Measurements from ENCODE around the gene PPP4R3B. TPM values are rescaled to one million over a fixed set of nuclear protein-coding genes. Genes with fewer than 3 reads are reported as not detected.
A peak's percentile ranks its signal among the peaks of the same experiment; 100 is the strongest.
"Not testable (repeated sequence)": the region's sequence is repeated elsewhere in the genome, so short reads cannot be mapped to it uniquely, and the experiment has no call there.

The PPP4R3B gene
- total RNA-seq, 2 experiments from 2014 or later = 55.4 to 57.2 TPM

- Mint-ChIP-seq H3K9me3 (no peaks in the 10 kb centered on the region), H3K4me1 (ENCODE audit: low read depth) (peaks cover 66% of the 10 kb centered on the region), H3K4me3 (no peak overlapping the region), H3K27ac (peak overlapping the region; percentile 68), H3K36me3 (ENCODE audit: low read depth) (peaks cover 39% of the 10 kb centered on the region), H3K27me3 (ENCODE audit: low read depth) (no peaks in the 10 kb centered on the region)
- intact Hi-C loops (cut with micrococcal nuclease) = loop anchor here (10.0 kb wide), 1 partner anchor 1826 kb away; the partner anchor contains the start of genes ASB3 and ERLEC1
- CTCF ChIA-PET = interaction anchor here (0.5 to 0.7 kb wide), 2 partner anchors 8 to 433 kb away, joined by 3 to 5 read pairs; no protein-coding TSS in a partner anchor
- DNase-seq = no peak
These were observed 6.3 kb downstream of the PPP4R3B start for GRCh38 chr2:55610954-55611743.

- H3K27ac Mint-ChIP-seq = peak overlapping the region; percentile 27
- peaks cover 34% of the 10 kb centered on the region for H3K36me3 Mint-ChIP-seq (ENCODE audit: low read depth)
- peaks cover 61% of the 10 kb centered on the region for H3K4me1 Mint-ChIP-seq (ENCODE audit: low read depth)
- CTCF ChIA-PET = interaction anchor here (0.6 kb wide), 1 partner anchor 52 kb away, joined by 3 read pairs; no protein-coding TSS in a partner anchor
- H3K27me3 Mint-ChIP-seq (ENCODE audit: low read depth) = no peaks in the 10 kb centered on the region
- DNase-seq = no peak
- no peaks in the 10 kb centered on the region for H3K9me3 Mint-ChIP-seq
- no peak overlapping the region for H3K4me3 Mint-ChIP-seq
- intact Hi-C loops (cut with micrococcal nuclease) = loop anchor here (10.0 kb wide), 1 partner anchor 1825 kb away; the partner anchor contains the start of genes ASB3 and ERLEC1
These were observed 7.4 kb downstream of the PPP4R3B start for GRCh38 chr2:55609938-55610578.

- CTCF ChIA-PET = no interaction called here
- Mint-ChIP-seq H3K9me3 (no peaks in the 10 kb centered on the region), H3K36me3 (ENCODE audit: low read depth) (peaks cover 32% of the 10 kb centered on the region), H3K4me3 (no peak overlapping the region), H3K4me1 (ENCODE audit: low read depth) (peaks cover 64% of the 10 kb centered on the region), H3K27me3 (ENCODE audit: low read depth) (no peaks in the 10 kb centered on the region), H3K27ac (no peak overlapping the region)
- DNase-seq = no peak
- intact Hi-C loops (cut with micrococcal nuclease) = no loop called here
These were observed 8.1 kb downstream of the PPP4R3B start for GRCh38 chr2:55609193-55609794.

- CTCF ChIA-PET = no interaction called here
- DNase-seq = no peak
- intact Hi-C loops (cut with micrococcal nuclease) = no loop called here
- H3K4me3 Mint-ChIP-seq = no peak overlapping the region
- H3K27ac Mint-ChIP-seq = no peak overlapping the region
- H3K4me1 Mint-ChIP-seq (ENCODE audit: low read depth) = peaks cover 62% of the 10 kb centered on the region
- H3K9me3 Mint-ChIP-seq = no peaks in the 10 kb centered on the region
- peaks cover 26% of the 10 kb centered on the region for H3K36me3 Mint-ChIP-seq (ENCODE audit: low read depth)
- H3K27me3 Mint-ChIP-seq (ENCODE audit: low read depth) = no peaks in the 10 kb centered on the region
These were observed 9.7 kb downstream of the PPP4R3B start for GRCh38 chr2:55607717-55608116.

GRCh38 chr2:55604027-55604565 lies 13.3 kb downstream of the PPP4R3B start:
- peak overlapping the region; percentile 68 for H3K27ac Mint-ChIP-seq

GRCh38 chr2:55601849-55602248 lies 15.6 kb downstream of the PPP4R3B start:
- no peaks in the 10 kb centered on the region for H3K9me3 Mint-ChIP-seq
- H3K4me1 Mint-ChIP-seq (ENCODE audit: low read depth) = peaks cover 37% of the 10 kb centered on the region
- no peak overlapping the region for H3K27ac Mint-ChIP-seq
- CTCF ChIA-PET = no interaction called here
- no peak overlapping the region for H3K4me3 Mint-ChIP-seq
- intact Hi-C loops (cut with micrococcal nuclease) = no loop called here
- DNase-seq = no peak
- H3K36me3 Mint-ChIP-seq (ENCODE audit: low read depth) = peaks cover 25% of the 10 kb centered on the region
- H3K27me3 Mint-ChIP-seq (ENCODE audit: low read depth) = no peaks in the 10 kb centered on the region

More at GRCh38 chr2:55604027-55604565, 13.3 kb downstream of the PPP4R3B start:
- H3K4me1 Mint-ChIP-seq (ENCODE audit: low read depth) = peaks cover 55% of the 10 kb centered on the region
- no peak for DNase-seq
- no peaks in the 10 kb centered on the region for H3K27me3 Mint-ChIP-seq (ENCODE audit: low read depth)
- intact Hi-C loops (cut with micrococcal nuclease) = no loop called here
- H3K36me3 Mint-ChIP-seq (ENCODE audit: low read depth) = peaks cover 23% of the 10 kb centered on the region
- CTCF ChIA-PET = interaction anchor here (1.1 kb wide), 1 partner anchor 14 kb away, joined by 3 read pairs; no protein-coding TSS in a partner anchor
- no peaks in the 10 kb centered on the region for H3K9me3 Mint-ChIP-seq
- no peak overlapping the region for H3K4me3 Mint-ChIP-seq

- peaks cover 33% of the 10 kb centered on the region for H3K4me1 Mint-ChIP-seq (ENCODE audit: low read depth)
These were observed 19.2 kb downstream of the PPP4R3B start for GRCh38 chr2:55598056-55598795.

GRCh38 chr2:55596795-55597194 lies 20.6 kb downstream of the PPP4R3B start:
- CTCF ChIA-PET; H3K4me3 Mint-ChIP-seq; H3K9me3 Mint-ChIP-seq; H3K27me3 Mint-ChIP-seq (ENCODE audit: low read depth); H3K27ac Mint-ChIP-seq; intact Hi-C loops (cut with micrococcal nuclease); DNase-seq: not testable (repeated sequence)
- Mint-ChIP-seq H3K4me1 (ENCODE audit: low read depth) (peaks cover 32% of the 10 kb centered on the region), H3K36me3 (ENCODE audit: low read depth) (peaks cover 22% of the 10 kb centered on the region)

More at GRCh38 chr2:55598056-55598795, 19.2 kb downstream of the PPP4R3B start:
- Mint-ChIP-seq H3K4me3 (no peak overlapping the region), H3K27me3 (ENCODE audit: low read depth) (no peaks in the 10 kb centered on the region), H3K27ac (no peak overlapping the region), H3K36me3 (ENCODE audit: low read depth) (peaks cover 30% of the 10 kb centered on the region), H3K9me3 (no peaks in the 10 kb centered on the region)
- intact Hi-C loops (cut with micrococcal nuclease) = no loop called here
- no peak for DNase-seq
- CTCF ChIA-PET = no interaction called here

- CTCF ChIA-PET = interaction anchor here (0.7 kb wide), 1 partner anchor 279 kb away, joined by 3 read pairs; no protein-coding TSS in a partner anchor
- Mint-ChIP-seq H3K27ac (no peak overlapping the region), H3K36me3 (ENCODE audit: low read depth) (peaks cover 18% of the 10 kb centered on the region), H3K27me3 (ENCODE audit: low read depth) (no peaks in the 10 kb centered on the region), H3K9me3 (no peaks in the 10 kb centered on the region), H3K4me1 (ENCODE audit: low read depth) (peaks cover 41% of the 10 kb centered on the region), H3K4me3 (no peak overlapping the region)
- intact Hi-C loops (cut with micrococcal nuclease) = no loop called here
- no peak for DNase-seq
These were observed 21.9 kb downstream of the PPP4R3B start for GRCh38 chr2:55595536-55595935.

- Mint-ChIP-seq H3K27me3 (ENCODE audit: low read depth) (no peaks in the 10 kb centered on the region), H3K36me3 (ENCODE audit: low read depth) (peaks cover 14% of the 10 kb centered on the region), H3K4me1 (ENCODE audit: low read depth) (peaks cover 33% of the 10 kb centered on the region), H3K4me3 (no peak overlapping the region), H3K9me3 (no peaks in the 10 kb centered on the region), H3K27ac (no peak overlapping the region)
- intact Hi-C loops (cut with micrococcal nuclease) = no loop called here
- CTCF ChIA-PET = interaction anchor here (1.0 kb wide), 1 partner anchor 57 kb away, joined by 3 read pairs; no protein-coding TSS in a partner anchor
- DNase-seq = no peak
These were observed 25.3 kb downstream of the PPP4R3B start for GRCh38 chr2:55592130-55592529.

- no peaks in the 10 kb centered on the region for H3K27me3 Mint-ChIP-seq (ENCODE audit: low read depth)
- peaks cover 40% of the 10 kb centered on the region for H3K4me1 Mint-ChIP-seq (ENCODE audit: low read depth)
- H3K36me3 Mint-ChIP-seq (ENCODE audit: low read depth) = peaks cover 11% of the 10 kb centered on the region
- no peaks in the 10 kb centered on the region for H3K9me3 Mint-ChIP-seq
- CTCF ChIA-PET = interaction anchor here (0.7 kb wide), 1 partner anchor 356 kb away, joined by 4 read pairs; no protein-coding TSS in a partner anchor
- no peak overlapping the region for H3K27ac Mint-ChIP-seq
- intact Hi-C loops (cut with micrococcal nuclease) = loop anchor here (1.0 to 2.0 kb wide), 4 partner anchors 8 to 280 kb away; partner anchors contain the start of genes CFAP36 and PPP4R3B
- no peak overlapping the region for H3K4me3 Mint-ChIP-seq
- no peak for DNase-seq
These were observed 26.5 kb downstream of the PPP4R3B start for GRCh38 chr2:55590810-55591440.
